ENCODE data around the gene IQCK. TPM values are rescaled to one million over a fixed set of nuclear protein-coding genes. Genes with fewer than 3 reads are reported as not detected.

Gene IQCK
- total RNA-seq, 1 donor from 2014 or later, result 19.2 TPM

DNA sequence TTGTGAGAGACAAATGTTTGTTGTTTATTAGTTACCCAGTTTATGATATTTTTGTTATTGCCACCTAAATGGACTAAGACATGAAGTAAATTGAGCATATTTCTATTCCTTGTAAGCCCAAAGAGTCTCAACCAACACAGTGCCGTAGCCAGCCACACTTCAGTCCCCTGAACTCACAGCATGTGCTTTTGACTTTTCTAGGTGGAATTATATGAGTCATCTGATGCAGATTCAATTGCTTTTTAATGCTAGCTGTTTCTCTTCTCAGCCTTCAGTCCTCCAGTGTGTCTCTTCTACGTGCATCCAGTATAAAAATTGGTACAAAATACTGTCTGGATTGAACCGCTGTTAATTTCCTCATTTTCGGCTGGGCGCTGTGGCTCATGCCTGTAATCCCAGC, 39.0 kb downstream of the IQCK start:
- Histone ChIP-seq H3K36me3 (no peaks in the 10 kb centered on the region), H3K4me1 (peaks cover 9% of the 10 kb centered on the region), H3K4me3 (no peak overlapping the region), H3K27me3 (no peaks in the 10 kb centered on the region), H3K27ac (no peak overlapping the region), H3K9me3 (no peaks in the 10 kb centered on the region)
- intact Hi-C loops (cut with DNase I), result no loop called here
- TF ChIP-seq, protein P1, sequence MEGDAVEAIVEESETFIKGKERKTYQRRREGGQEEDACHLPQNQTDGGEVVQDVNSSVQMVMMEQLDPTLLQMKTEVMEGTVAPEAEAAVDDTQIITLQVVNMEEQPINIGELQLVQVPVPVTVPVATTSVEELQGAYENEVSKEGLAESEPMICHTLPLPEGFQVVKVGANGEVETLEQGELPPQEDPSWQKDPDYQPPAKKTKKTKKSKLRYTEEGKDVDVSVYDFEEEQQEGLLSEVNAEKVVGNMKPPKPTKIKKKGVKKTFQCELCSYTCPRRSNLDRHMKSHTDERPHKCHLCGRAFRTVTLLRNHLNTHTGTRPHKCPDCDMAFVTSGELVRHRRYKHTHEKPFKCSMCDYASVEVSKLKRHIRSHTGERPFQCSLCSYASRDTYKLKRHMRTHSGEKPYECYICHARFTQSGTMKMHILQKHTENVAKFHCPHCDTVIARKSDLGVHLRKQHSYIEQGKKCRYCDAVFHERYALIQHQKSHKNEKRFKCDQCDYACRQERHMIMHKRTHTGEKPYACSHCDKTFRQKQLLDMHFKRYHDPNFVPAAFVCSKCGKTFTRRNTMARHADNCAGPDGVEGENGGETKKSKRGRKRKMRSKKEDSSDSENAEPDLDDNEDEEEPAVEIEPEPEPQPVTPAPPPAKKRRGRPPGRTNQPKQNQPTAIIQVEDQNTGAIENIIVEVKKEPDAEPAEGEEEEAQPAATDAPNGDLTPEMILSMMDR (IDR thresholded peaks at IDR 0.05), result no peak
- TF ChIP-seq POLR2AphosphoS5 (IDR thresholded peaks at IDR 0.05; ENCODE audit: insufficient read depth in 1 of 2, low read depth in 1 of 2), result no peak
- TF ChIP-seq POLR2A (IDR thresholded peaks at IDR 0.05), result no peak
- DNase-seq (ENCODE audit: extremely low spot score in 2 of 2), result no peak

DNA sequence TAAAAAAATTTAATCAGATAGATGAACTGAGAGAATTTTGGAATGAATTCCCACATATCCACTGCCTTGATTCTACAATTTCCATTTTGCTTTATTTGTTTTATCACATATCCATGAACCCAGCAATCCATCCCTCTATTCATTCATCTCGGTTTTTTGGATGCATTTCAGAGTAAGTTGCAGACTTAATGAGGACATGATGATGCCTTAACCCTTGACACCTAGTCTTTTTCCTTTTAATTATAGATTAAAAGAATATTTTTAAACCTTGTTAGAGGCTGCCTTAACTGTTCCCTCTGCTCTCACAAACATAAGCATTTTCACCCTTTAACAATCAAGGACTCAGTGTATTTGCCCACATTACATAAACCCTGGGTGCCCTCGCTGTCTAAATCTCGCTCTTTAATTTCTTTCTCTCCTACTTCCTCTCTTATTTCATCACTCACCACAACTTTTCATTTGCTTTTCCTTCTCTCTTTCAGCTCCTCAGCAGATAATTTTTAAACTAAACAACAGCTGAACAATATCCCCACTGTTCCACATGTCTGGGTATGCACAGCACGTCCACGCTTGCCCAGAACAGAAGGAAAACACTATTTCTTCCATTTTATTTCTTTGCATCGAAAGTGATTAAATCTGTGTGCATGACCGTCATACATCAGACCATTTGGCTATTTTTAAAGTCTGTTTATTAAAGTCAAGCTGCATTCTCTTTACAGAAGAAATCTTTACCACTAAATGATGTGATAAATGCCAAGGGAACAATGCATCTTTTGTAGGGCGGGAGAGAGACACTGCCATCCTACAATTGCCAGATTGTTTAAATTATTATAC, 39.9 kb downstream of the IQCK start:
- no peak for DNase-seq (ENCODE audit: extremely low spot score in 2 of 2)
- H3K27ac ChIP-seq, result peak overlapping the region; percentile 7
- TF ChIP-seq POLR2A (IDR thresholded peaks at IDR 0.05) (no peak), POLR2AphosphoS5 (IDR thresholded peaks at IDR 0.05; ENCODE audit: insufficient read depth in 1 of 2, low read depth in 1 of 2) (no peak)
- TF ChIP-seq, protein P1 (IDR thresholded peaks at IDR 0.05), result no peak
- no peaks in the 10 kb centered on the region for H3K27me3 ChIP-seq
- intact Hi-C loops (cut with DNase I), result no loop called here
- no peaks in the 10 kb centered on the region for H3K36me3 ChIP-seq
- no peak overlapping the region for H3K4me3 ChIP-seq
- H3K9me3 ChIP-seq, result no peaks in the 10 kb centered on the region
- H3K4me1 ChIP-seq, result peaks cover 9% of the 10 kb centered on the region

DNA sequence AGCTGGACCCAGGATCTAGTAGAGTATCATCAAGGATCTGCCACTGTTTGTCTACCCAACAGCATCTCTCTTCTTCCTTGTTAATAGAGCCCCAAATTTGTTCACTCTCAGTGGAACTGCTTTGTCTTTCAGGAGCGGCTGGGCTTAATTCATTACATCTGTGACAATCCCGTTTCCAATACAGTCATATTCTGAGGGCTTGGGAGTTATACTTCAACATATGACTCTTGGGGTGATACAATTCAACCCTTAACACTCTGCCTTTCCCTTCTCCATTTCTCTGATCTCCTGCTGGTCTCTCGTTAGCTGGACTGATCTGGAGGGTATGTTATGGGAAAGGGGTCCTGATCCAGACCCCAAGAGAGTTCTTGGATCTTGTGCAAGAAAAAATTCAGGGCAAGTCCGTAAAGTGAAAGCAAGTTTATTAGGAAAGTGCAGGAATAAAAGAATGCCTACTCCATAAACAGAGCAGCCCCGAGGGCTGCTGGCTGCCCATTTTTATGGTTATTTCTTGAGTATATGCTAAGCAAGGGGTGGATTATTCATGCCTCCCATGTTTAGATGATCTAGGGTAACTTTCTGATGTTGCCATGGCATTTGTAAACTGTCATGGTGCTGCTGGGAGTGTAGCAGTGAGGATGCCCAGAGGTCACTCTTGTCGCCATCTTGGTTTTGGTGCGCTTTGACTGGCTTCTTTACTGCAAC, 42.4 kb downstream of the IQCK start:
- Histone ChIP-seq H3K4me3 (no peak overlapping the region), H3K36me3 (no peaks in the 10 kb centered on the region), H3K4me1 (peaks cover 10% of the 10 kb centered on the region), H3K27me3 (no peaks in the 10 kb centered on the region), H3K9me3 (no peaks in the 10 kb centered on the region), H3K27ac (peak overlapping the region; percentile 38)
- DNase-seq (ENCODE audit: extremely low spot score in 2 of 2), result no peak
- intact Hi-C loops (cut with DNase I), result no loop called here
- TF ChIP-seq POLR2AphosphoS5 (IDR thresholded peaks at IDR 0.05; ENCODE audit: insufficient read depth in 1 of 2, low read depth in 1 of 2), result no peak
- TF ChIP-seq, protein P1 (IDR thresholded peaks at IDR 0.05), result no peak
- TF ChIP-seq POLR2A (IDR thresholded peaks at IDR 0.05), result no peak

DNA sequence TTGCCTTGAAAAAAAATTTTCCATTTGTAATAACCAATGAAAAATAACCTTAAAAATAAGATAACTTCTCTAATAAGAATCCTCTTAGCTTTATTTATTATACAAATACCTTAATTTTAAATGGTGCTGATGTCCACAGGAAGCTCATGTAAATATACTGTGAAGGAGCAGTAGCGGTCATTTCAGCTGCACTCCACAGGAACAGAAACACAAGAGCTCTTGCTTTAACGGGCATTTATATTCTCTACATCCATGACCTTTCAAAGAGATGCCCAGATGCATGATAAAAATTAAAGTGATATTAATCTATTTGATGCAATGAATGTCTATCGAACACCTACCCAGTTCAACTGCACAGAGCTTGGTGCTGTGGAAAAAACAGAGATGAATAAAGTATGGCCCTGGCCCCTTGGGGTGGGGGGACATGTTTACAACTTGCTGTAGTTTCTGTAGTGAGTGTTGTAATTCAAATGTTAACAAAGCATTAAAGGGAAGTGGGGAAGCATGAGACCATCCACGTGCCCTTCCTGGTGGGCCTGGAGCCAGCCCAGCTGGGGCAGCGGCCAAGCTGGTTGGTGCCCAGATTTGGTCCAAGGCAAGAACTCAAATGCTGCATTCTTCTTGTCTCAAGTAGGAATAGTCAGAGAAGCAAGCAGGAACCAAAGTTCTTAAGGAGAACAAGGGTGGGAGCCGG, 47.9 kb downstream of the IQCK start:
- intact Hi-C loops (cut with DNase I), result no loop called here
- no peaks in the 10 kb centered on the region for H3K36me3 ChIP-seq
- no peak overlapping the region for H3K27ac ChIP-seq
- TF ChIP-seq POLR2AphosphoS5 (IDR thresholded peaks at IDR 0.05; ENCODE audit: insufficient read depth in 1 of 2, low read depth in 1 of 2) (no peak), POLR2A (IDR thresholded peaks at IDR 0.05) (no peak)
- TF ChIP-seq, protein P1 (IDR thresholded peaks at IDR 0.05), result no peak
- no peaks in the 10 kb centered on the region for H3K27me3 ChIP-seq
- H3K4me3 ChIP-seq, result no peak overlapping the region
- no peak for DNase-seq (ENCODE audit: extremely low spot score in 2 of 2)
- no peaks in the 10 kb centered on the region for H3K9me3 ChIP-seq
- peaks cover 5% of the 10 kb centered on the region for H3K4me1 ChIP-seq

All from vagina (tissue), 2 donors.